ENCODE data around the gene MPHOSPH9.

DNA sequence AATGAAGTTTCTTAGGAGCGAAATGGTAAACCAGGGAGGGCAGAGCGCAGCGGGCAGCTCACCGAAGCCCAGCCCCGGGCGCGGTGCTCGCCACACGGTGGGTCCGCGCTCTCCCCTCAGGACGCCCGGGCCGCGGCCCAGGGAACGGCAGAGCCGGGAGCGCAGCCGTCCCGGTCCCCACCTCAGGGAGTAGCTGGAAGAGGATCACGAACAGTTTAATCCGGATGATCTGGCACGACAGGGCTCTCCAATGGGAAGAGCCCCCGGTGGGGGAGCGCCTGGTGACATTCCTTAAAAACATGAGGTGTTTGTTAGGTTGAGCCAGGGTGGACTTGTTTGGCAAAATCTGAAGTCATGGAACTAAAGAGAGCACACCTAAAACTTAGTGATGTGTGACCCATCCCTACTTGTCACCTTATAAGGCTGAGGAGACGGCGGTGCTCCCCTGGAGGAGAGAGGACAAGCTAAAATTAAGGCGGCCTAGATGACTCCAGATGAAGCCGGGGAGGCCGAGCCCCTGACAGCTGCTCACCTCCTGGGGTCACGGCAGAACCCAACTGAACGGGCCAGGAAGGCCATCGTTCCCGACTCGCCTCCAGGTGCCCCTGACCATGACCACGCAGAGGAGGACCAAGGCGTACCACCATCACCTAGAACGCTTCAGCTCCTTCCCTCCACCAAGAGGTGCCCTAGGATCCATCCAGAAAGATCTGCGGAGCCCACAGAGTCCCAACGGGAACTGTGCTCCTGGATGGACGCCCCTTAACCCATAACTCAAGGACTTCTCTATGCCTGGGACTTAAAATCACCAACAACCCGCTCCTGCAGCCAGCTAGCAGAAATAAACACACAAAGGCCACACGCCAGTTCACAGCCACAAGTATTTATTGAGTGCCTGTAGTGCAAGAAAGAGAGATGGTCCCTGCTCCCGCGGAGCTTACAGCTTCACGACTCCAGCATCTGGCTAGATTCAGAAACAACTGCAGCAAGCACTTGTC is 81.2 kb downstream of the MPHOSPH9 start:
- TF ChIP-seq, protein P1, sequence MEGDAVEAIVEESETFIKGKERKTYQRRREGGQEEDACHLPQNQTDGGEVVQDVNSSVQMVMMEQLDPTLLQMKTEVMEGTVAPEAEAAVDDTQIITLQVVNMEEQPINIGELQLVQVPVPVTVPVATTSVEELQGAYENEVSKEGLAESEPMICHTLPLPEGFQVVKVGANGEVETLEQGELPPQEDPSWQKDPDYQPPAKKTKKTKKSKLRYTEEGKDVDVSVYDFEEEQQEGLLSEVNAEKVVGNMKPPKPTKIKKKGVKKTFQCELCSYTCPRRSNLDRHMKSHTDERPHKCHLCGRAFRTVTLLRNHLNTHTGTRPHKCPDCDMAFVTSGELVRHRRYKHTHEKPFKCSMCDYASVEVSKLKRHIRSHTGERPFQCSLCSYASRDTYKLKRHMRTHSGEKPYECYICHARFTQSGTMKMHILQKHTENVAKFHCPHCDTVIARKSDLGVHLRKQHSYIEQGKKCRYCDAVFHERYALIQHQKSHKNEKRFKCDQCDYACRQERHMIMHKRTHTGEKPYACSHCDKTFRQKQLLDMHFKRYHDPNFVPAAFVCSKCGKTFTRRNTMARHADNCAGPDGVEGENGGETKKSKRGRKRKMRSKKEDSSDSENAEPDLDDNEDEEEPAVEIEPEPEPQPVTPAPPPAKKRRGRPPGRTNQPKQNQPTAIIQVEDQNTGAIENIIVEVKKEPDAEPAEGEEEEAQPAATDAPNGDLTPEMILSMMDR (IDR thresholded peaks at IDR 0.05), result no peak
- no peak for TF ChIP-seq POLR2A (IDR thresholded peaks at IDR 0.05)
